Measurements from ENCODE around the gene NKG7.
A peak's percentile ranks its signal among the peaks of the same experiment; 100 is the strongest.

Gene NKG7

DNA sequence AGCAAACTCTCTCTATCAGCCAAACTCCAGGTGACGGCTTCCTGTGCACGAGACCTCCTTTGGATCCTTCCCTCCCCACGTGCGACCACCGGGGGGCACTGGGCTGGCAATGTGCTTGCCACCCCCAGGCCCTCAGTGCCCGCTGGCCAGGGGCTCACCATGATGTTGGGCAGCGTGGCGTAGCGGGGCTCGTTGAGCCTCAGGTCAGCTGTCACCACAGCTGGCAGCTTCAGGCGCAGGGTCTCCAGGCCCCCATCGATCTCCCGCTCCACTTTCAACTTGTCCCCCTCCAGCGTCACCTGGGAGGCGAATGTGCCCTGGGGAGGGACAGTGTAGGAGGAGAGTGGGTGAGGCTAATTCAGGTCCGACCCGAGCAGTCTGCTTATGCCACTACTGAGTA lies 25.7 kb downstream of the NKG7 start:
- no peak for TF ChIP-seq EZH2 (IDR thresholded peaks at IDR 0.05; ENCODE audit: borderline replicate concordance, low read length)
- TF ChIP-seq, protein P1, sequence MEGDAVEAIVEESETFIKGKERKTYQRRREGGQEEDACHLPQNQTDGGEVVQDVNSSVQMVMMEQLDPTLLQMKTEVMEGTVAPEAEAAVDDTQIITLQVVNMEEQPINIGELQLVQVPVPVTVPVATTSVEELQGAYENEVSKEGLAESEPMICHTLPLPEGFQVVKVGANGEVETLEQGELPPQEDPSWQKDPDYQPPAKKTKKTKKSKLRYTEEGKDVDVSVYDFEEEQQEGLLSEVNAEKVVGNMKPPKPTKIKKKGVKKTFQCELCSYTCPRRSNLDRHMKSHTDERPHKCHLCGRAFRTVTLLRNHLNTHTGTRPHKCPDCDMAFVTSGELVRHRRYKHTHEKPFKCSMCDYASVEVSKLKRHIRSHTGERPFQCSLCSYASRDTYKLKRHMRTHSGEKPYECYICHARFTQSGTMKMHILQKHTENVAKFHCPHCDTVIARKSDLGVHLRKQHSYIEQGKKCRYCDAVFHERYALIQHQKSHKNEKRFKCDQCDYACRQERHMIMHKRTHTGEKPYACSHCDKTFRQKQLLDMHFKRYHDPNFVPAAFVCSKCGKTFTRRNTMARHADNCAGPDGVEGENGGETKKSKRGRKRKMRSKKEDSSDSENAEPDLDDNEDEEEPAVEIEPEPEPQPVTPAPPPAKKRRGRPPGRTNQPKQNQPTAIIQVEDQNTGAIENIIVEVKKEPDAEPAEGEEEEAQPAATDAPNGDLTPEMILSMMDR (IDR thresholded peaks at IDR 0.05; ENCODE audit: low read length) = peak; percentile 16; the same call in 1 of the 2 replicates
- no peaks in the 10 kb centered on the region for H3K9me3 ChIP-seq (ENCODE audit: low read length)
- H3K79me2 ChIP-seq (ENCODE audit: insufficient read depth, low read length) = no peaks in the 10 kb centered on the region
- H3F3A ChIP-seq (ENCODE audit: insufficient read depth, low read length) = no peaks in the 10 kb centered on the region
- H3K4me1 ChIP-seq (ENCODE audit: insufficient read depth, low read length, severe bottlenecking) = no peaks in the 10 kb centered on the region
- H3K27ac ChIP-seq (ENCODE audit: low read depth, low read length, poor library complexity, severe bottlenecking) = no peak overlapping the region
- no peak overlapping the region for H2AFZ ChIP-seq (ENCODE audit: low read length)
- no peak overlapping the region for H3K9ac ChIP-seq (ENCODE audit: low read length)
- H3K27me3 ChIP-seq (ENCODE audit: insufficient read depth, low read length) = no peaks in the 10 kb centered on the region
- no peak overlapping the region for H3K4me3 ChIP-seq (ENCODE audit: low read depth, low read length, poor library complexity, severe bottlenecking)
- peaks cover 54% of the 10 kb centered on the region for H3K36me3 ChIP-seq (ENCODE audit: insufficient read depth, low read length)
- no peak overlapping the region for H3K4me2 ChIP-seq (ENCODE audit: low read length)
- H3K9me2 ChIP-seq (ENCODE audit: low read depth, low read length) = no peaks in the 10 kb centered on the region
- no peaks in the 10 kb centered on the region for H4K20me1 ChIP-seq (ENCODE audit: insufficient read depth, low read length)

DNA sequence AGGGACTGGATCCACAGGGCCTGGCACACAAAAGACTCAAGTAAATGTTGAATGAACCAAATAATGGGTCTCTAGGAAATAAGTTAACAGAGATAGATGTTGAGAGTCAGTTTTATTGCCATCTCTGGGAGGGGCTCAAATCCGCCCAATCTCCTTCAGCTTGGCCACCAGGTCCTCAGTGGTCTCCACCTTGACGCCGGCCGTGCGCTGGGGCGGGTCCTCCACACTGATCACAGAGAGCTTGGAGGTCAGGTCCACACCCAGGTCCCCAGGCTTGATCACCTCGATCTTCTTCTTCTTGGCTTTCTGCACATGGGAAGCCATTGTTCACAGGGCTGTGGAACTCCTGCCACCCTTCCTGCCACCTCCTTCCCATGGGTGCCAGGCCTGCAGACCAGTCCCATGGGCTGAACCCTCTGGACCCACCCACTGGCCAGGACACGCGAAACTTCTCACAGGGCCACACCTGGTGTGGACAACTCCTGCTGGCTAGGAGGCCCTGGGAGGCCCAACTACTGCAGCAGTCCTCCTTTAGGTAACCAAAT lies 27.3 kb downstream of the NKG7 start:
- TF ChIP-seq EZH2 (IDR thresholded peaks at IDR 0.05; ENCODE audit: borderline replicate concordance, low read length) = no peak
- TF ChIP-seq, protein P1 (IDR thresholded peaks at IDR 0.05; ENCODE audit: low read length) = no peak
- no peak overlapping the region for H3K4me3 ChIP-seq (ENCODE audit: low read depth, low read length, poor library complexity, severe bottlenecking)
- no peaks in the 10 kb centered on the region for H3K9me3 ChIP-seq (ENCODE audit: low read length)
- H3K4me1 ChIP-seq (ENCODE audit: insufficient read depth, low read length, severe bottlenecking) = no peaks in the 10 kb centered on the region
- no peak overlapping the region for H3K4me2 ChIP-seq (ENCODE audit: low read length)
- no peaks in the 10 kb centered on the region for H3K27me3 ChIP-seq (ENCODE audit: insufficient read depth, low read length)
- no peak overlapping the region for H3K9ac ChIP-seq (ENCODE audit: low read length)
- no peaks in the 10 kb centered on the region for H4K20me1 ChIP-seq (ENCODE audit: insufficient read depth, low read length)
- peaks cover 41% of the 10 kb centered on the region for H3K36me3 ChIP-seq (ENCODE audit: insufficient read depth, low read length)
- no peak overlapping the region for H2AFZ ChIP-seq (ENCODE audit: low read length)
- H3K27ac ChIP-seq (ENCODE audit: low read depth, low read length, poor library complexity, severe bottlenecking) = no peak overlapping the region
- no peaks in the 10 kb centered on the region for H3K9me2 ChIP-seq (ENCODE audit: low read depth, low read length)
- H3F3A ChIP-seq (ENCODE audit: insufficient read depth, low read length) = no peaks in the 10 kb centered on the region
- H3K79me2 ChIP-seq (ENCODE audit: insufficient read depth, low read length) = no peaks in the 10 kb centered on the region

DNA sequence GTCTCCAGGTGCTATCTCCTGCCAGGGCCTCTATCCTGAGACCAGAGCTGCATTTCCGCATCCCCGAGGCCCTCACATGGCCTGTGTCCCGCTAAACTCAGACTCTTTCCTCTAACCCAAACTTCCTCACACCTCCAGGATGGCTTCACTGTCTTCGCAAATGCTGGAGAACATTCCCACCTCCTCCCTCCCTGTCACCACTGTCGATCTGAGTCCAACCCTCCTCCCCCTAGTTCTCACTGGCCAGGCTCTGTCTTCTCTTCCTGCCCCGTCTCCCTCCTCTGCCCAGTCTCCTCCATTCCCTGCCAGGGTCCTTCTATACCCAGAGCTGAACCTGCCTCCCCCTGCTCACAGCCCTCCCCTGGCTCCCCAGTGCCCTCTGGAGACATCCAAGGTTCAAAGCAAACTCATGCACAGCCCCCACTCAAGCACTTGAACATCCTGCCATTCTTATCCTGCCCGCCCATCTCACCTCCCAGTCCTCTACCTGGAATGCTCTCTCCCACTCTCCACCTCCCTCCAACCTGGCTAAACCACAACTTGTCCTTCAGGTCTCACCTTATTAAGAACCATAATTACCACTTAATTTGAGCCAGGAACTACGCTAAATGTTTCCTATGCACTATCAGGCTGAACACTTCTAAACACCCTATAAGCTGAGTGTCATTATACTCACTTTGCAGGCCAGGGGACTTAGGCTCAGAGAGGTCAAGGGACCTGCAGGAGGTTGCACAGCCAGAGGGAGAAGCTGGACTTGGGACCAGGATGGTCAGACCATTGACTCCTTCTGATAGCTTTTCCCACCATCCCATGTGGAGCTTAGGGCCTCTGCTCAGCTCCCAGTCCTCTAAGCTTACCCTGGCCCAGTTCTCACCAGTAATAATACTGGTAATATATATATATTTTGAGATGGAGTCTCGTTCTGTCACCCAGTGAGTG lies 29.6 kb downstream of the NKG7 start:
- Histone ChIP-seq H3K27me3 (ENCODE audit: insufficient read depth, low read length) (no peaks in the 10 kb centered on the region), H3K27ac (ENCODE audit: low read depth, low read length, poor library complexity, severe bottlenecking) (no peak overlapping the region), H3K4me3 (ENCODE audit: low read depth, low read length, poor library complexity, severe bottlenecking) (no peak overlapping the region), H3K79me2 (ENCODE audit: insufficient read depth, low read length) (no peaks in the 10 kb centered on the region), H3K4me2 (ENCODE audit: low read length) (no peak overlapping the region), H4K20me1 (ENCODE audit: insufficient read depth, low read length) (no peaks in the 10 kb centered on the region), H3K36me3 (ENCODE audit: insufficient read depth, low read length) (peaks cover 30% of the 10 kb centered on the region), H3K9me2 (ENCODE audit: low read depth, low read length) (no peaks in the 10 kb centered on the region), H3F3A (ENCODE audit: insufficient read depth, low read length) (no peaks in the 10 kb centered on the region), H3K9me3 (ENCODE audit: low read length) (no peaks in the 10 kb centered on the region), H3K9ac (ENCODE audit: low read length) (no peak overlapping the region), H2AFZ (ENCODE audit: low read length) (no peak overlapping the region), H3K4me1 (ENCODE audit: insufficient read depth, low read length, severe bottlenecking) (peaks cover 10% of the 10 kb centered on the region)
- TF ChIP-seq, protein P1 (IDR thresholded peaks at IDR 0.05; ENCODE audit: low read length) = no peak
- no peak for TF ChIP-seq EZH2 (IDR thresholded peaks at IDR 0.05; ENCODE audit: borderline replicate concordance, low read length)

All from OCI-LY1 (cell line).